ENCODE measurements around the gene ATP5ME.

Gene ATP5ME

DNA sequence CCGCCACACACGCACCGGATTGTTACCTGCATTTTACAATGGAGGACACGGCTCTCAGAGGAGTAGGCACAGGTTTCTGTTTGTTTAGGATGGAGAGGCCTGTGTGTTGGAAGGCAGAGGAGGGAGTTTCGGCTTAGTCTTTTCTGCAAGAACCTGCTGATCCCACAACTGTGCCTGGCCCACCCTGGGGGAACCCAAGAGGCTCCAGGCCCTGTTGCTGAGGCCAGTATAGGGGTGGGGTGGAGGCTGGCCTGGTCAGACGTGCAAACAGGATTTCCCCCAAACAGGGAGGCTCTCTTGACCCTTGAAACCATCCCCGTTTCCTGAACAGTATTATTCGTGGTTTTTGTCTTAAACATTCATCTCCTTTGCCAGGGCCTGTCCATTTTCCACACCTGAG is 15.6 kb upstream of the ATP5ME start:
- no peak for DNase-seq (ENCODE audit: low spot score)
- TF ChIP-seq, protein P1, sequence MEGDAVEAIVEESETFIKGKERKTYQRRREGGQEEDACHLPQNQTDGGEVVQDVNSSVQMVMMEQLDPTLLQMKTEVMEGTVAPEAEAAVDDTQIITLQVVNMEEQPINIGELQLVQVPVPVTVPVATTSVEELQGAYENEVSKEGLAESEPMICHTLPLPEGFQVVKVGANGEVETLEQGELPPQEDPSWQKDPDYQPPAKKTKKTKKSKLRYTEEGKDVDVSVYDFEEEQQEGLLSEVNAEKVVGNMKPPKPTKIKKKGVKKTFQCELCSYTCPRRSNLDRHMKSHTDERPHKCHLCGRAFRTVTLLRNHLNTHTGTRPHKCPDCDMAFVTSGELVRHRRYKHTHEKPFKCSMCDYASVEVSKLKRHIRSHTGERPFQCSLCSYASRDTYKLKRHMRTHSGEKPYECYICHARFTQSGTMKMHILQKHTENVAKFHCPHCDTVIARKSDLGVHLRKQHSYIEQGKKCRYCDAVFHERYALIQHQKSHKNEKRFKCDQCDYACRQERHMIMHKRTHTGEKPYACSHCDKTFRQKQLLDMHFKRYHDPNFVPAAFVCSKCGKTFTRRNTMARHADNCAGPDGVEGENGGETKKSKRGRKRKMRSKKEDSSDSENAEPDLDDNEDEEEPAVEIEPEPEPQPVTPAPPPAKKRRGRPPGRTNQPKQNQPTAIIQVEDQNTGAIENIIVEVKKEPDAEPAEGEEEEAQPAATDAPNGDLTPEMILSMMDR (IDR thresholded peaks at IDR 0.05) = no peak
- peak overlapping the region in 1 of 2 donors; percentile 91 for H3K27ac ChIP-seq
- peak overlapping the region; percentile 79 for H3K4me3 ChIP-seq

DNA sequence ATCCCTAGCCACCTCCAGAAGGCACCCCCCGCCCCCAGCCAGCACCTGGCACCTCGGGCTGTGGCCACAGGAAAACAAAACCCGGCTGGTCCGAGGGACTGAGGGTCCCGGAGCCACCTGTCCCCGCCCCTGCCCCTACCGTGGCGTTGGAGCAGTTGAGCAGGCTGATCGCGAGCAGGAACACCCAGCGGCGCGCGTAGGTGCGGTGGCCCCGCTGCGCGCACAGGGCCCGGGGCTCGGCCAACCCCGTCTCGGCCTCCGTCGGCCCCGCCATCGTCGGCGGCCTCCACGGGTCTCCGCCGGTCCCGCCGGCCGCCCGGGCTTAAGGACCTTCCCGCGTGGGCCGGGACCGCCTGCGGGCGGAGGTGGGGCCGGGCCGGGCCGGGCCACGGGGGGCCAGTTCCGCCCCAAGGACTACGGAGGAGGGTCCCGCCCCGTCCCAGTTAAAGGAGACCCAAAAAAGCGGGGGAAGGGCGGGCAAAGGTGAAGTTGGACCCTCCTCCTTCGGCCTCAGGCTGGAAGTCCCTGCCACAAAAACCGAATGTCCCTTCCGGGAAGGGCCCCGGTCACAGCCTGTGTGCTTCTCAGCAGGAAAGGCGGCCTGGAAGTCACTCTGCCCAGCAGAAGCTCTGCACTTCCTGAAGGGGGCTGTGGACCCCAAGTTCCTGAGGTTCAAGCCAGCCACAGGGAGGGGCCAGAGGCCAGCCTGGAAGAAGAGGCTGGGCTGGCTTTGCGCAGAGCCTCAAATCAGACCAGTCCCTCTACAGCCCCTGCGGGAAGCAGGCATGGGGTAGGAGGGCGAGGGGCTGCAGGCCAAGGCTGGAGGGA is 15.0 kb upstream of the ATP5ME start, which contains the start of gene SLC49A3:
Gene SLC49A3, minus strand, starts transcription at position 298 of the 828 bp plus-strand sequence. Its CDS starts 24 bp downstream, at position 274.
- Histone ChIP-seq H3K27ac (peak within 1 kb of the TSS; percentile 62 to 91), H3K4me3 (peak within 1 kb of the TSS; percentile 79)
- DNase-seq (ENCODE audit: low spot score) = no peak
- TF ChIP-seq, protein P1 (IDR thresholded peaks at IDR 0.05) = no peak

DNA sequence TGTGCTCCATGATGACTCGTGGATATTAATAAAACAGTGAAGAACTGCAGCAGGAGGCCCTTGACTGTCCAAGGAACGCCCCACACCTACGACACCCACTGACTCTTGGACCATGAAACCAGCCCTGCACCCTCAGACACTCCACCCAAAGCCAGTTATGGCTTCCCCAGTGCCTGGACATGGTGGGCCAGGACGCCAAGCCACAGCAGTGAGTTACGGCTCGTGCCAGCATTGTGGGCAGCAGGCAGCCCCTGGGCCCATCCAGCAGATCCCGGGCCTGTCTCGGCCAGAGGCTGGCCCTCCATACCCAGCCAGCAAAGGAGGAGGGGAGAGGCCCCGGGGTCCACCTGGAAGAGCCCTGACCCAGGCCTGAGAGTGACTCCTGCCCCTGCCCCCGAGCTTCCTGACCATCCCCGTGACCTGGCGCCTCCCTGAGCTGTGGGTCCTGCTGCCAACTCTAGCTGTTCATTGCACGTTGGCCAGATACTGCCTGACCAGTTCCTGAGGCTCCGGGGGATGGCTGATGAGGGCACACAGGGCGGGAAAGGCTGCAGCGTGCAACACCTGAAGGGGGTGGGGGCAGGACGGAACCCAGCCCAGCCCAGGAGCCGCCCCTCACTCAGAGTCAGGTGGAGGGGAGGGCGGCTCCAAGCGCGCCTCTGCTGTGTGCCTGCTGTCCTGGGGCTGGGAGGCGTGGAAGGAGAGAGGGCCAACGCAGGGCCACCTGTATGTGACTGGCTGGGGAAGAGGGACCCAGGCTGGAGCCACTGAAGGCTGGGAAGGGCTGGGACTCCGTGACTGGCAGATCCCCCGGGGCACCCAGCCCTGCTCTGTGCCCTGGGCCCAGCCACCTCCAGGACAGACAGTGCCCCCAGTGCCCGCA is 14.1 kb upstream of the ATP5ME start:
- DNase-seq (ENCODE audit: low spot score) = no peak
- TF ChIP-seq, protein P1 (IDR thresholded peaks at IDR 0.05) = no peak

DNA sequence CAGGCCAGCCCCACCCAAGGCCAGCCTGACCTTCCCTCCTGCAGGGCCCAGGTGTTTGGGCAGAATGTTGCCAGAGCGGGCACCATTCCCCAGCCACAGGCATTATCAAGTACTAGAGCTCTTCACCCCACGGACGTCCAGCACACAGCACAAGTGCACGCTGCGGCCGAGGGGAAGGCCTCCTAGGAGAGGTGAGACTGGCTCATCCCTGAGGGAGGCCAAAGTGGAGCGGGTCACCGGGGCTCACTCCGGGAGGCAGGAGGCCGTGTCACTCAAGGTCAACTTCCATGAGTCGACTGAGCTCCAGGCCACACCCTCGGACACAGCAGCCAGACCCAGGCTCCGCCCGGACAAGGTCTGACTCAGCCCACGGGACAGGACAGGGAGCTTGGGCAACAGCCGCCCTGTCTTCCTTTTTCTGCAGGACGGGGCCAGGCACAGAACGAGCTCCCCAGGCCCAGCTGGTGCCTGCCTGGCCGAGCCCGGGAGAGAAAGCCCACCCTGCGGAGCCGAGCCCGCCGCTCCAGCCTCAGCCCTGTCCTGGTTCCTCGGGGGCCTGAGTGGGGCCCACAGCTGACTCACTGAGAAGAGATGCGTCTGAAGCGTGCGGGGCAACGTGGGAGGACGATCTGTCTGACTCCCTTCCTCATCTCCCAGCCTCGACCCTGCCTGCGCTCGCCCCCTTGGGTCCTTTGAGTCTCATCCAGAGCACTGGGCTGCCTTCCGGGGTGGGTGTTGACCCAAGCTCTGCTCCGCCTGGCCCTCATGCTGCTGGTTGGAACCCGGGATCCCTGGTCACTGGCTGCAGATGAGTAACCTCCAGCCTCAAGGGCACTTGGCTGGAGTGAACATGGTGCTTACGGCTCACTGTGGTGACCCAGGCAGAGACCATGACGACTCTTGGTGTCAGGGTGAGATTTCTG is 13.2 kb upstream of the ATP5ME start:
- H3K27ac ChIP-seq = peak overlapping the region; percentile 9 to 91
- peak overlapping the region; percentile 60 for H3K4me3 ChIP-seq
- TF ChIP-seq, protein P1 (IDR thresholded peaks at IDR 0.05) = no peak
- DNase-seq (ENCODE audit: low spot score) = peak; percentile 91

More for the DNA sequence above, 14.1 kb upstream of the ATP5ME start:
- Histone ChIP-seq H3K4me3 (peak overlapping the region; percentile 79), H3K27ac (peak overlapping the region; percentile 62 to 91)

DNA sequence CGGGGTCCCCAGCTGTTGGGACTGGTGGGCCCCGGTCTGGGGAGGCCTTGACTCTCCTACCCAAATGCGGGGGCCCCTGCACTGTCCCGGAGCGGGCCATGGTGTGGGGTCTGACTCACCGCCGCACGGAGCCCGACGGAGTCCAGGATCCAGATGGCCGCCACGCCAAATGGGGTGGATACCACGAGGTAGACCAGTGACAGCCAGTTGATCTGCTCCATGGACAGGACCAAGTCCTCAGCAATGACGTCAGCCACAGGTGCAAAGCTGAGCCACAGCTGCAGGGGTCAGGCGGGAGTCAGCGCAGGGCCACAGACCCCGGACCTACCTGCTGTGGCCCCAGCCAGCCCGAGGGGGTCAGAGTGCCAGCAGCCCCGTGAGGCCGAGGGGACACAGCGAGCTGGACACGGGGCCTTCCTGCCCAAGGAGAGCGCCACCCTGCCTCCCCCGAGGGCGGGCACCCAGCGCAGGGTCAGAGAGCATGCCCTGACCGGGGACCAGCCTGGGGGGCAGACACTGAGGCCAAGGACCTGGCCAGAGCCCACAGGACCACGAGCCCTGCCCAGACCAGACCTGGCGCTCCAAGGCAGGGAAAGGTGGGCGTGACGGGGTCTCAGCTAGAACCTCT is 12.5 kb upstream of the ATP5ME start:
- peak; percentile 74 for DNase-seq (ENCODE audit: low spot score)
- Histone ChIP-seq H3K27ac (peak overlapping the region in 1 of 2 donors; percentile 91), H3K4me3 (peak overlapping the region; percentile 60)
- TF ChIP-seq, protein P1 (IDR thresholded peaks at IDR 0.05) = no peak

Measured in coronary artery (tissue), 2 donors.